Left colon (tissue), 2 donors: ENCODE data around the gene VWC2L. TPM values are rescaled to one million over a fixed set of nuclear protein-coding genes. Genes with fewer than 3 reads are reported as not detected.

Source experiments
- ATAC-seq: fragments of 200-7000 bp; cut with Tn5 transposase; one replicate; pipeline ENCODE4 v1.9.1; 2020; ENCODE audit warnings: mild to moderate bottlenecking, moderate library complexity
- DNase-seq, 2 donors: peaks; one replicate each; pipeline ENCODE4 v3.0.0-alpha.2; 2020
- intact Hi-C, 2 donors: fragments of 100-400 bp; cut with DNase I in 1 of 2; cut with micrococcal nuclease in 1 of 2; formaldehyde crosslinking; loops; one replicate each; pipeline versions ENCODE4 v1.11.2 to v1.14.0; 2022; cut with DNase I, micrococcal nuclease
- total RNA-seq, 2 donors: library from RNA; stranded (reverse); fragmentation: NEBNext Ultra II Directional; extraction: Animal tissue kit (Norgen Biotek cat#: 25700); gene quantifications; one replicate each; pipeline ENCODE4 v1.2.1, GENCODE V29; 2021
- donor health status: DM: no; HTN: no; CAD: no.
- donor health status: DM: yes; HTN: yes; CAD: no.

VWC2L gene
- total RNA-seq, 2 donors from 2014 or later = not detected

DNA sequence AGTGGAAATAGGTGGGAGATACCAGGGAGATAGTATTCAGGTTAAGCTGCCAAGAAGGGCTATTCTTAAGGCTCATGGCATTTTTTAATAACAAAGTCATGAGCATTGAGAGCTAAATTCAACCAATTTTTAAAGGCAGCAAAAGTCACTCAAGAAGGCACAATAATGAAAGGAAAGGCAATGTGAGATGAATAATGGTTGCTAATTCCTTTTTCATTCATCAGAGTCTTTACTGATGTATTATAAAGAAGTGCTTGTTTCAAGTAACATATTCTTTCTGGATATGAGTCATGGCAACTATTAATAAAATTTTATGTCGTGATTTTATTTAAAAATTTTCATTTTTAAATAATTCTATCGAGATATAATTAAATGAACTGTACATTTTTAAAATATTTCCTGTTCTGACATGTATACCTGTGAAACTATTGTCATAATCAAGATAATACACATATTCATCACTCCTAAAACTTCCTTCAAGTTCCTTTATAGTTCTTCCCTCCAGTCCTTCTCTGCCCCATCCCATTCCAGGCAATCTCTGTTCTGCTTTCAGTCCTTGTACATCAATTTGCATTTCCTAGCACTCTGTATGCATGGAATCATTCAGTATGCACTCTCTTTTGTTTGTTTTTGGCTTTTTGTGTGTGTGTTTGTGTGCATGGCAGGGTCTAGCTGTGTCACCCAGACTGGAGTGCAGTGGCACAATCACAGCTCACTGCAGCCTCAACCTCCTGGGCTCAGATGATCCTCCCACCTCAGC is 40.8 kb downstream of the VWC2L start:
- intact Hi-C loops = no loop called here
- ATAC-seq (no peak), DNase-seq (no peak)

DNA sequence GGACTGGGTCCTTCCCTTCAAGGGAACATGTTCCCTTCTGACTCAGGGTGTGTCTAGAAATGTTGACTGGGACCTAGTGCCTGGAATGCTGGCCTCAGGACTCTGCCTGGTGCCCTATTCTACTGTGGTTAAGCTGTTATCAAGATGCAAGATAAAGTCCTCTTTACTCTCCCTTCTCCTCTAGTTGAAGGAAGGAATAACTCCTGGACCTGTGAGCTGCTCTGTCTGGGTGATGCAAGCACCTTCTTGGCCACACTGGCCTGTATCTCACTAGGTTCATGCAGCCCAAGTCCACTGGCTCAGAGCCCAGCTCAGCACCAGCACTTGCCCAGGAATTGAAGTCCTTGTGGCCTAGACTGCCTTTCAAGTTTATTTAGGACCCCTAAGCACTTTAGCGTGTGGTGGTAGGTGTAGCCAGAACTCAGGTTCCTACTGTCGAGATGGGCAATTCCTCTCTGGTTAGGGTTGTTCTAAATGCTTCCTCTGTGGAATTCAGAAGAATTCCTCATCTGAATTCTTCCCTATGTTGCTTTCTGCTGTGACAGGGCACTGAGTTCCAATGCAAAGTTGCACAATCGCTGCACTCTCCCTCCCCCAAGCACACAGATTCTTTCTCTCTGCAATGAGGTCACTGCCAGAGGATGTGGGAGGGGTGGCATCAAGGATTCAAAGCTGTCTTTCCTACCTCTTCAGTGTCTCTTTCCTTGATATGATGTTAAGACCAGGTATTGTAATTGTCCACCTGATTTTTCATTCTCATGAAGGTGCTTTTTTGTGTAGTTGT is 54.7 kb downstream of the VWC2L start:
- intact Hi-C loops = no loop called here
- no peak for ATAC-seq

DNA sequence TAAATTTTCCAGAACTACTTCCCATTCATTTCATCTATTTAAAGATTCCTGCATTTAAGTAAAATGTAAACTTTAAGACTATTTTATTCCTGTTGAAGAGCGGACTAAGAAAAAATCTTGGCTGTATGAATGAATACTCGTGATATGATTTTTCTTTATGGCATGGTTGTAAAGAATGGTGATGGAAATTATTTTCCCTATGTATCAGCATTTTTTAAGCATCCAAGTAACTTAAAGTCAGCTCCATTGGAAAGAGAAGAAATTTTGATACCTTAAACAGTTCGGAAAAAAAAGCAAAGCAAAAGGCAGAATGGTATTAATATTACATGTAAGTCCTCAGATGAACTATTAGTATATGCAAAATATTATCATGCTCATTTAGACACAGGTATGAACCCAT is 58.9 kb downstream of the VWC2L start:
- DNase-seq (no peak), ATAC-seq (no peak)
- intact Hi-C loops = no loop called here

More for the DNA sequence above, 54.7 kb downstream of the VWC2L start:
- no peak for DNase-seq

DNA sequence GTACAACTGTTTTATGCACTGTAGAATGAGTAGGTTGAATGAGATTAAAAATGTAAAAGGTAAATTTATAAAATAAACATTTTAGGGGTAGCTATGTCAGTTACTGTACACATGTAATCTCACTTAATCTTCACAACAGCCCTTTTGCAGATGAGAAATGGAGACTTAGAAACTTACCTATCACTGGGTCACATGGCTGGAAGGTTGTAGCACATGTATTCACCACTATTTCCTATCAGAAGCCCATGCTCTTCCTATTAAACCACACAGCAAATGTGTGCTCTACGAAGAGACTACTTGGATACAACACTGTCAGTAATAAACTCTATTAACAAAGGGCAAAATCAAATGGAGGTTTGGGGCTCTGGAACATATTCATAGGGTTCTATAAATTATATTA is 60.5 kb downstream of the VWC2L start:
- intact Hi-C loops = no loop called here
- no peak for DNase-seq
- ATAC-seq = no peak

DNA sequence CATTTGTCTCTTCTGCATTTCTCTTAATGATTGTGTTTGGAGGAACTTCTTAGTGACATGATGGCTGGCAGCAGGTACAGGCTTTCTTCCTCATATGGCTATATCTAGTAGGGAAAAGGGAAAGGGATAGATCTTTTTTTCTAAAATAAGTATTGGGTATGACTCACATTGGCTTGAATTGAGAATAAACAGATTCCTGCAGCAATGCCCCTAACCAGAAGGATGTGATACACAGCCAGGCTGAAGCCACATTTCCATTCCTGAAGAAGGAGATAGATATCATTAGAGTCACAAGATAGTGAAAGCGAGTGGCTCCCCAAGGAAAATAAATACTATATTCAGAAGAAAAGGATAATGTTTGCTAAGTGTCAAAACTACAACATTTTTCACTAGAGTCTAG is 61.1 kb downstream of the VWC2L start:
- intact Hi-C loops = no loop called here
- ATAC-seq = no peak
- DNase-seq = no peak

DNA sequence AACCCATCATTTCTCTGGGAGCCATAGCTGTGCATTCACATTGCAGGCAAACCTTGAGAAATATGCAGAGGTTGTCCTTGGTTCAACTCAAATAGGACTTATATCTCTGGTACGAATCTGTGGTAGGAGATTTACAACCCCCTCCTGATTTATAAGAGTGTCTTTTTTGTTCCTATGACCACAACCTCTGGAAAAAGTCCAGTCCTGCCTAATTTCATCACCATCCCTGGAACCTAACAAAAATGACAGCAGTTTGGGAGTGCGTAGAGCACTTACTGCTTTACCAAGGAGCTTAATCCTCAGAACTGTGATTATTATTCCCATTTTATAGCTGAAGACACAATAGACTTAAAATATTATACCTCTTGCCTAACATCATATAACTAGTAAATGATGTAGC is 66.5 kb downstream of the VWC2L start:
- ATAC-seq (no peak), DNase-seq (no peak)
- intact Hi-C loops = no loop called here

DNA sequence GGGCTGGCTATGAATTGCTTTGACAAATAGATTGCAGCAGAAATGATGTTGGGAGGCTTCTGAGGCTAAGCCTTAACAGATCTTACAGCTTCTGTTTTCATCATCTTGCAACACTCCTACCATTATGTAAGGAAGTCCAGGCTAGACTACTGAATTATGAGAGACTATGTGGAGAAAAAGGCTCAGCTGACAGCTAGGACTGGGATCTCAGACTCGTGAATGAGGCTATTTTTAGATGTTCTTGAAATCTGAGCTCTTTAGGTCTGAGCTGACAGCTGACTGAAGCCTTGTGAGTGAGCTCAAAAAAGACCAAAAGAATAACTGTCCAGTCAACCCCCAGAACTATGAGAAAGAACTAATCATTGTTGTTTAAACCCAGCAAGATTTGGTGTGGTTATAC is 70.3 kb downstream of the VWC2L start:
- ATAC-seq (no peak), DNase-seq (no peak)
- intact Hi-C loops = no loop called here

DNA sequence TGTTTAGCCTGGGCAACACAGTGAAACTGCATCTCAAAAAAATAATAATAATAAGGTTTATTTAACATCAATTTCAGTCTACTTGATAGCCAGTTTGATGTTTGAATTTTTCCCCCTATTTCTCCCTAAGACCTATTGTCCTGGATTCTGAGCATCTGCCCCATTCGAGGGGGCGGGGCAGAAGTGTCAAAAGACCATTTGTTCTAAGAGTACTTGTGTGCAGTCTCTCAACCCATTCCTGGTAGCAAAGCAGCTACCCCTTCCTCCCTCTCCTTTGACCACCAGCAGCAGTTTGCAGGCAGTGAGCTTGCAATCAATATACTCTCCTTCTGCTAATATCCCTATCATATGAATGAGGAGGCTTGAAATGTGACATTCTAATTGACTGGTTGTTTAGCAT is 71.9 kb downstream of the VWC2L start:
- ATAC-seq = no peak
- DNase-seq = no peak
- intact Hi-C loops = no loop called here

DNA sequence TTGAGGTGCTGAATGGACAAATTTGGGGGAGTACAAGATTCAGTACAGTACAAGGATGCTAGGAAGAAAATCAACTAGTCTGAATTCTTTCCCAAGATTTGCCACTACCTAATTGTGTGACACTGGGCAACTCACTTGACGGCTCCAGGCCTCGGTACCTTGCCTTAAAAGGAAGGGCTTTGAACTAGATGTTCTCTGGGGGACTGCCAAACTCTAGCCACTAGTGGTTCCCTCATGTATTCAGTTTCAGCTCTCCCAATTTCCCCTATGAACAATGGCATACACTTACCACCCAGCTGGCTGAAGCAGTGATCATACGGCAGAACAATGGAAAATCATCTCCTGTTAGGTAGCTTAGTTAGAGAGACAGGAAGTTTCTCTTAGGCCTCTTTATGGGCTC is 73.4 kb downstream of the VWC2L start:
- intact Hi-C loops = no loop called here
- DNase-seq = no peak
- no peak for ATAC-seq

DNA sequence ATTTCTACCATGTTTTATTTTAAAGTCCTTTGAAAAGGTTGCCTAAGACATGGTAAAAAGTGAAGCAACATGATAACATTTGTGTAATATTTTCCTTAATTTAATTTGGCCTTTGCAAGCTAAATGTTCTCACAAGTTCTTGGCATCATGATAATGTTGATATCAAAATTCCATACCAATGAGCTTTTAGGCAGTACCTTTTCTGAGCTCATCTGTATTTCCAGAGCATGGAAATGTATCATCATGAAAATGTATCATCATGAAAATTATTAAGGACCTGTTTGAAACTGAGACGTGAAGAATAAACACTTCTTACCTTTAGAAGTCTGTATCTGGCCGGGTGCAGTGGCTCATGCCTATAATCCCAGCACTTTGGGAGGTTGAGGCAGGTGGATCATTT is 73.8 kb downstream of the VWC2L start:
- ATAC-seq (no peak), DNase-seq (no peak)
- intact Hi-C loops = no loop called here

DNA sequence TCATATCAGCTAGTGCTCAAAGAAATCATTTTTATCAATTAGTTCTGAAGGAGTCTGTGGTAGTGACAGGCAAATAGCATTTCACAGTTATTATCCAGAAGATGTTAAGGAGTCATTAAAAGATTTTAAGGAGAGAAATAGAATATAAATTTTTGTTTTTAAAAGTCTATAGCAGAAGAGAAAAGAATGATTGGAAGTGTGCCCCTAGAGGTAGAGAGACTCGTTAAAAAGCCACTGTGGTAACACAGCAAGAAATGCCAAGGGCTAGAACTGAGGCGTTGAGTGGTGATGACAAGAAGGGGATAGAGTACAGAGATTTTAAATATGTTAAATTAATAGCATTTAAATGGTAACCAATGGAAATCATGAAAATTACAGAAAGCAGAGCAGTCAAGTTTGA is 78.3 kb downstream of the VWC2L start:
- intact Hi-C loops = no loop called here
- no peak for ATAC-seq
- DNase-seq = no peak

DNA sequence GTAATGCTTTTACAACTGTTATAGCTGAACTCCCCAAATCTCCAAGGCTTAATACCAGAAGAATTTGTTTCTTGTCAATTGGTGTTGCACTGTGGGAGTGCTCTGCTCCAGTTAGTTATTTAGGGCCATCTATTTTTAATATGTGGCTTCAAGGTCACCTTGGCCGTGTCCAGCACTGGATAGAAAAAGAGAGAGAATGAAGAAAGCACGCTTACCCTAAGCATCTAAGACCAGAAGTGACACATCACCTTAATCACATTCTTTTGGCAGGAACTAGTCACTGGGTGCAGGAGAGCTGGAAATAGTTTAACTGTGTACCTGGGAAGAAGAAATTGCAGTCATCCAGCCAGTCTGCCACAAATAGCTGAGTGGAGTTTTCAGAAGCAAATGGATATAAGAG is 78.8 kb downstream of the VWC2L start:
- ATAC-seq (no peak), DNase-seq (no peak)
- intact Hi-C loops = no loop called here

DNA sequence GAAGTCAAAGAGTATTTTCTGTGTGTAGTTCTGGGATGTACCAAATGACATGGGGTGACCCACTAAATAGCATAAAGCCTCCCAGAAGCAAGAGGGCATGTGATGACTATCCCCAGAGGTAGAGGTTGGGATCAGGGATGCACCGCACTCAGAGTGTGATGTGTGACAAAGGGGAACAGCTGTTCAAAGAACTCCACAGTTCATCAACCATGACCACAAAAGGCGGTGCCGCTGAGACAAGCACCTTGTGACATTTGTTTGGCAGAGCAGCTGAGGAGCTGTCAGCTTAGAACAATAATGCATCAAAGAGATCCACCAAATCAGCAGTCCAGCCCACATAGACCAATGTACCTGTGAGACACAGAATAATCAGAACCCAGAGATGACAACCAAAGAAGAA is 81.3 kb downstream of the VWC2L start:
- DNase-seq (no peak), ATAC-seq (no peak)
- intact Hi-C loops = no loop called here

DNA sequence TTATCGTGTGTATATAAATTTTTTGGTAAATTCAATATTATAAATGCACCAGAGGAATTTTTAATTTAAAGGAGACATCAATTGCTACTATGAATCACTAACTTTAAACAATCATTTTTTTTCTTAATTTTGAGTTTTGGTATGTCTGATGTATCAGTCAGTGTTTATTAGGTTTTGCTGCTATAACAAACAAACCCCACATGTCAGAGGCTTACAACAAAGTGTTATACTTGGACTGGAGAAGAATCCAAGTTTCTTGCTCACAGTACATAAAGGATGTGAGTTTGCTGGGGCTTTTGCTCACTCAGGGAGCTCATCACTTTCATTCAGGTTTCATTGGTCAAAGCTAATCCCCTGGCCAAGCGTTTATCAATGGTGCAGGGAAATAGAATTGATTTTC is 81.8 kb downstream of the VWC2L start:
- intact Hi-C loops = no loop called here
- DNase-seq = no peak
- no peak for ATAC-seq

DNA sequence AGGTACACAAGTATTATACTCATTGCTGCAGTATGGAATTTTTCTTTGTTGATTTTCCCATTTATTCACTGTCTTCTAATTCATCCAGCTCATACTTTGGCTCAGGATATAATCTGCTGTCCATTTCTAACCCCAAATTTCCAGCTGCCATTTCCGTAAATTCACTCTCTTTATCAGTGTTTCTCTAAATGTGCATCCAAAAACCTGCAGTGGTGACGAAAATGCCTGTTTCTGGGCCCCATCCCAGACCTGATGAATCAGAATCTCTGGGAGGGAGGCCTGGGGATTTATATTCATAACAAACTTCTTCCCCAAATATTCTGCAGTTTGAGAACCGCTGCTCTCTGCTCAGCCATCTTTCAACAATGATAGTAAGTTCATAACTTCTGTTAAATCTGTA is 86.6 kb downstream of the VWC2L start:
- intact Hi-C loops = no loop called here
- DNase-seq = no peak
- ATAC-seq = no peak

DNA sequence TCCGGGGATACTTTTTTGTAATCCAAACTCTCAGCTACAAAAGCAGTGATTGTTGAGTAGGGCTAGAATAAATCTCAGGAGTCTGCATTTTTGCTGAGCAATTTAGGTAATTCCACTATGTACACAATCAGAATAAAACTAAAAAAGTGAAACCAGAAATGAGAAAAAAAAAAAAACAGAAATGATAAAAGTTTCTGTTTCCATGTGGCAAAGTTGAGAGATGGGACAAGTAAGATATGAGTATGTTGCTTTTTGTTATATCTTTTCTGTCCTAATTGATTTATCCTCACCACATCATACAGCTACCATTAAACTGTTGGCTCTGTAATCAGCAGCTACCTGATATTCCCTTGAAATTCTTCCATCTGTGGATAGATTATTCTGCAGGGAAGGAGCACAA is 92.7 kb downstream of the VWC2L start:
- intact Hi-C loops = no loop called here
- no peak for DNase-seq
- no peak for ATAC-seq

DNA sequence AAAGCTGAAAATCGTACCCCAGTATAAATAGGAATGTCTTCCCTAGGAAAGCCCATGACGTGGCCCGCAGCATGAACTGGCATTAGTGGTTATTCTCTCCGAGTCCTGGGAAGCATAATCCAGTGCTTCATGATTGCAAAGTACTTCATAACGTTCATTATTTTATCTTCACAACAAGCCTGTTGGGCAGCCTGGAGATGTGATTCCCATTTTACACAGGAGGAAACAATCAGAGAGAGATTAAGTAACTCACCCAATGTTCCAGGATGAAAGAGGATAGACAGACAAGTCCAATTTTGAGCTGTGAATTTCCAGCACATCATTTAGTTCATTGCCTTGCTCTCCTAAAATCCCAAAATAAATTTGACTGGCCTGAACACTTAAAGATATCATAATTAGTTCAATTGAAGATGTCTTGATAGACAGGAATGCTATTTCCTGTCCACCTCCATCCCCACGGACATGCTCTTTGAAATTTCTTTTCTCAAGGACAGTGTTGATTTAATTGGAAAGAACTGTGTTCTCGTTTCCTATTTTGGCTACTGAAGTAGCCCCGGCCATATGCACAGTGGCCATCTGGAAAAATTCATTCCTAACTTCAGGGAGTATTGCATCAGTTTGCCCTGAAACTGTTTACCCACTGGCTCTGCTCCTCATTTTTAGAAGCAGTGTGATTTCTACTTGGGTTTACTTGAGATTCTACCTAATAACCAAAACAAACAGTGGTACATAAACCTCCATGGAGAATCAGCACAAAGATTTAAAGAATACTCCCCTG is 93.9 kb downstream of the VWC2L start:
- ATAC-seq (no peak), DNase-seq (no peak)

DNA sequence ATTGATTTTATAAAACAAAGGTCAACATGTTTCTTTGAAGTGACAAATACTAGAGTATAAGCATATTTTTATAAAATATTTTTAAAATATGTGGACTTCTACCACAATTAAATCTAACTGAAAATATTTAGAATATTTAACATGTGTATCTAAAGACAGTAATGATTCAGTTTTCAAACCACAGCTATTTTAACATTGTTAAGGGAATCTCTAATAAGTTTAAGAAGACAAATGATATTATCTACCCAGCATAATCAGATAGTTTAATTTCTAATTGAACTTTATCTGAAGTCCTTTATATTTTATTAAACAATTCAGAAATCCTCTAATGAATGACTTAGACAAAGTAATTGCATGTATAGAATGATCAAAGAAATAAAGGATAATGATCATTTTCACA is 96.2 kb downstream of the VWC2L start:
- no peak for DNase-seq
- intact Hi-C loops = no loop called here
- ATAC-seq = no peak

More for the DNA sequence above, 93.9 kb downstream of the VWC2L start:
- intact Hi-C loops = no loop called here

DNA sequence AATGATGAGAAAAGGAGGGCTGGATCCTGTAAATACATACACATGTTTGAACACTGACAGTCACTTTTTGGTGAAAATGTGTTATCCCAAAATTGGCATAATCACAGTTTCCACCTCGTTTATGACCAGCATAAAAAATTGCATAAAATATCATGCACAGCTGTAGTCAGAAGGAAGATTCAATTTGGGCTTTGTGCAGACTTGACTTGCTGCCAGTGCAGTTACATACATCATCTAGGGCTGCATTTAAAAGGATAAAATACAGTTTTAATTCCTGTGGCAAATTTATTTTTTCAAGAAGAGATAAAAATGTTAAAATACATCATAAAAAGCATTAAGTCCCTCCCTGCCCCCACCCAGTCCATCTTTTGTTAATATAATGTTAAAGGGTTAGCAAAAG is 103.8 kb downstream of the VWC2L start:
- intact Hi-C loops = no loop called here
- DNase-seq (no peak), ATAC-seq (no peak)

DNA sequence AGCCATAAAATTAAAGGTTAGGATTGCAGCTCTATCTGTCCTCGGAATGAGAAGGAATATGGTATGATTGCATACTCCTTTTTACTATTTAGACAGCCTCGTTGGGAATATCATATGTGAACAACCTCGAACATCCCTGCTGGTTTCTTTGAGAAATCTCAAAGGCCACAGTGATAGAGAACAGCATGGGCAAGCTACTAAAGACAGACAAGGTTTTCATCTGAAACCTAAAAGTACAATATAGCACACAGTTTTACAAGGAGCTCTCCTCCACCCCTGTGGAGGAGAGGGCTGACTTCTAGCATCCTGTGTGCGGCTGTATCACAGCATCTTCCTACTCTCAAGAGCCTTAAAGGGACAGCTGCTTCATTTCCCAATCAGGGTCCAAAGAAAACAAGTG is 104.3 kb downstream of the VWC2L start:
- intact Hi-C loops = no loop called here
- DNase-seq (no peak), ATAC-seq (no peak)
